HG02884 (cell line): ENCODE data around the gene PPM1N.
A peak's percentile ranks its signal among the peaks of the same experiment; 100 is the strongest.

Experiments used
- ATAC-seq: cut with Tn5 transposase; IDR thresholded peaks from one replicate; pipeline ENCODE4 v1.9.1; 2021; ENCODE audit warnings: mild to moderate bottlenecking, moderate library complexity; ENCODE audit not compliant: unreplicated experiment

PPM1N gene

DNA sequence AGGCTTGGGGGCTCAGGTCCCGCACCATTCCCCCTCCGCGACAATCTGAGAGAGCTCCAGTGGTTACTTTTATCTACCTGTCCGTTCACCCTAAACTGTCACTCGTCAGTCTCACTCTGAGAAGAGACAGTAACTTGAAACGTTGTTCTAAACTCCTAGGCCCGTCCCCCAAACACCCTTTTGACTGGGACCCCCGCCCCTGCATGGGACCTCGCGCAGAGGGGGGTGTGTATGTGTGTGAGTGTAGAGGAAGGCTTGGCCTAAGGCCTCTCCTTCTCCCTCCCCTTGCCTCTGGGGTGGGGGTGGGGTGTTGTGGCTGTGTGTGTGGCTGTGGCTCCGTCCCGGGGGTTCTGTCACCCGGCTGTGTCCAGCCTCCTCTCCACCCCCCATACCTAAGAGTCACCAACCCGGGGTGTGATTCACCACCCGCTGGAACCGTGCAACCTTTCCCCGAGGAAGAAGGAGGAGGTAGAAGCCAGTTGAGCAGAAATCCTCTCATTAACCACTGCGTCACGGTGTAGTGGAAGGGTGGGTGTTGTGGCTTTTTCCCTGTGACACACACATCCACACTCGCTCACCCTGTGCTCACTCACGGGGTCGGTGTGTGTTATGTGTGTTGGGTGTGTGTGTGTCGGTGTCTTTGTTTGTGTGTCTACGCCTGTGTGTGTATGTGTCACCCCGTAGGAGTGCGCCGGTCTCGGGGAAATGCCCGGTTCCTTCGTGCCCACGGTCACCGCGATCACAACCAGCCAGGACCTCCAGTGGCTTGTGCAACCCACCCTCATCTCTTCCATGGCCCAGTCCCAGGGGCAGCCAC is 28.1 kb upstream of the PPM1N start:
- ATAC-seq: no peak

DNA sequence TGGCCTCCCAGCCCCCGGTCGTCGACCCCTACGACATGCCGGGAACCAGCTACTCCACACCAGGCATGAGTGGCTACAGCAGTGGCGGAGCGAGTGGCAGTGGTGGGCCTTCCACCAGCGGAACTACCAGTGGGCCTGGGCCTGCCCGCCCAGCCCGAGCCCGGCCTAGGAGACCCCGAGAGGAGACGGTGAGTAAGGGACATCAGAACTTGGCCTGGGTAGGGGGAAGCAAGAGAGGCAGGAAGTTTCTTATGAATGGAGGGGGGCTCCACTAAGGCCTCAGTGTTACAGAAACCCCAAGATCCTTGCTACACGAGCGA is 27.5 kb upstream of the PPM1N start:
- no peak for ATAC-seq

DNA sequence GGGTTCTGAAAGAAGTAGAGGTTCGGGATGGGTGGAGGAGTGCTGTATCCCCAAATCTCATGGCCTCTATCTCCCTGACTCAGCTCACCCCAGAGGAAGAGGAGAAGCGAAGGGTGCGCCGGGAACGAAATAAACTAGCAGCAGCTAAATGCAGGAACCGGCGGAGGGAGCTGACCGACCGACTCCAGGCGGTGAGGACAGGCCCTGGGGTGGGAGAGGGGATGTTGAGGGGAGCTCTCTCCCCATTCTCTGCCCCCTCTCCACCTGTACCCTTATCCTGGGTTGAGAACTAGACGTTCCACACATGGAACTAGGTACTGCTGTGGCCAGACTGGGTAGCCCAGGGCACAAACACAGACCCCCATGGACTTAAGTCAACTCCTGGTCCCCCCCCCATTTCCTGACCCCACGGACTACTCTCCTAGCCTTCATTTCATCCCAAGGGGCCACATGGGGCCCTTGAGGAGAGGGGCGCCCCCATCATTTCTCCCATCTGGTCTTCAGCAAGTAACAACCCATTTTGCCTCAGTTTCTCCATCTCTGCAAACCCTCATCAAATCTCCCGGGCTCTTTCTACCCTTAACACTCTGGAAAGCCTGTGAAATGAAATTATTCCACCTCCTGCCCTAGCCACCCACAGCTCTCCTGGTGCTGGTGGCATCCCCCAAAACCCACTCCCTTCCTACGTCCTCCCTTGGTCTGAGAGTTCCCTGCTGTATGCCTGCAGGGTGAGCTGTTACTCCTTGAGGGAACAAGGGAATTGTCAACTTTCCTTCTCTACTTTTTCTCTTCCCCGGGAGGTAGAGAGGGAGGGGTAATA is 26.9 kb upstream of the PPM1N start:
- ATAC-seq: no peak

DNA sequence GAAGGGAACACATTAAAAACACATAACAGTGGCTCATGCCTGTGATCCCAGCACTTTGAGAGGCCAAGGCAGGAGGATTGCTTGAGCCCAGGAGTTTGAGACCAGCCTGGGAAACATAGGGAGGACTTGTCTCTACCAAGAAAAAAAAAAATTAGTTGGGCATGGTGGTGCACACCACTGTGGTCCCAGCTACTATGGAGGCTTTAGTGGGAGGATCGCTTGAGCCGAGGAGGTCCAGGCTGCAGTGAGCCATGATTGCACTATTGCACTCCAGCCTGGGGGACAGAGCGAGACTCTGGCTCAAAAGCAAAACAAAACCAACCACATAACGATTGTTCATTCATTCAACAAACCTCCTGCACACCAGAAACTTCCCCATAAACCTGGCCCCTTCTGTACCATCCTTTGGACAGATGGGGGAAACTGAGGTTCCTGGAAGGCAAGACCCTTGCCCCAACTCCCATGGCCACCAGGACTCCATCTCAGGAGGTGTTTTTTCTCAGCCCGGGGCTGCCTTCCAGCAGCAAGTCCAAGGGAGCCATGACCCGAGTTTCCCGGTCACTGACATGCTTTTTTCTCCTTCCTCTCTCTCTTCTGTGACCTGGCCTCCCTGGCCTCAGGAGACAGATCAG is 26.2 kb upstream of the PPM1N start:
- ATAC-seq: no peak

DNA sequence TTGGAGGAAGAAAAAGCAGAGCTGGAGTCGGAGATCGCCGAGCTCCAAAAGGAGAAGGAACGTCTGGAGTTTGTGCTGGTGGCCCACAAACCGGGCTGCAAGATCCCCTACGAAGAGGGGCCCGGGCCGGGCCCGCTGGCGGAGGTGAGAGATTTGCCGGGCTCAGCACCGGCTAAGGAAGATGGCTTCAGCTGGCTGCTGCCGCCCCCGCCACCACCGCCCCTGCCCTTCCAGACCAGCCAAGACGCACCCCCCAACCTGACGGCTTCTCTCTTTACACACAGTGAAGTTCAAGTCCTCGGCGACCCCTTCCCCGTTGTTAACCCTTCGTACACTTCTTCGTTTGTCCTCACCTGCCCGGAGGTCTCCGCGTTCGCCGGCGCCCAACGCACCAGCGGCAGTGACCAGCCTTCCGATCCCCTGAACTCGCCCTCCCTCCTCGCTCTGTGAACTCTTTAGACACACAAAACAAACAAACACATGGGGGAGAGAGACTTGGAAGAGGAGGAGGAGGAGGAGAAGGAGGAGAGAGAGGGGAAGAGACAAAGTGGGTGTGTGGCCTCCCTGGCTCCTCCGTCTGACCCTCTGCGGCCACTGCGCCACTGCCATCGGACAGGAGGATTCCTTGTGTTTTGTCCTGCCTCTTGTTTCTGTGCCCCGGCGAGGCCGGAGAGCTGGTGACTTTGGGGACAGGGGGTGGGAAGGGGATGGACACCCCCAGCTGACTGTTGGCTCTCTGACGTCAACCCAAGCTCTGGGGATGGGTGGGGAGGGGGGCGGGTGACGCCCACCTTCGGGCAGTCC is 25.5 kb upstream of the PPM1N start:
- ATAC-seq: no peak

DNA sequence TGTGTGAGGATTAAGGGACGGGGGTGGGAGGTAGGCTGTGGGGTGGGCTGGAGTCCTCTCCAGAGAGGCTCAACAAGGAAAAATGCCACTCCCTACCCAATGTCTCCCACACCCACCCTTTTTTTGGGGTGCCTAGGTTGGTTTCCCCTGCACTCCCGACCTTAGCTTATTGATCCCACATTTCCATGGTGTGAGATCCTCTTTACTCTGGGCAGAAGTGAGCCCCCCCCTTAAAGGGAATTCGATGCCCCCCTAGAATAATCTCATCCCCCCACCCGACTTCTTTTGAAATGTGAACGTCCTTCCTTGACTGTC is 24.9 kb upstream of the PPM1N start:
- no peak for ATAC-seq

DNA sequence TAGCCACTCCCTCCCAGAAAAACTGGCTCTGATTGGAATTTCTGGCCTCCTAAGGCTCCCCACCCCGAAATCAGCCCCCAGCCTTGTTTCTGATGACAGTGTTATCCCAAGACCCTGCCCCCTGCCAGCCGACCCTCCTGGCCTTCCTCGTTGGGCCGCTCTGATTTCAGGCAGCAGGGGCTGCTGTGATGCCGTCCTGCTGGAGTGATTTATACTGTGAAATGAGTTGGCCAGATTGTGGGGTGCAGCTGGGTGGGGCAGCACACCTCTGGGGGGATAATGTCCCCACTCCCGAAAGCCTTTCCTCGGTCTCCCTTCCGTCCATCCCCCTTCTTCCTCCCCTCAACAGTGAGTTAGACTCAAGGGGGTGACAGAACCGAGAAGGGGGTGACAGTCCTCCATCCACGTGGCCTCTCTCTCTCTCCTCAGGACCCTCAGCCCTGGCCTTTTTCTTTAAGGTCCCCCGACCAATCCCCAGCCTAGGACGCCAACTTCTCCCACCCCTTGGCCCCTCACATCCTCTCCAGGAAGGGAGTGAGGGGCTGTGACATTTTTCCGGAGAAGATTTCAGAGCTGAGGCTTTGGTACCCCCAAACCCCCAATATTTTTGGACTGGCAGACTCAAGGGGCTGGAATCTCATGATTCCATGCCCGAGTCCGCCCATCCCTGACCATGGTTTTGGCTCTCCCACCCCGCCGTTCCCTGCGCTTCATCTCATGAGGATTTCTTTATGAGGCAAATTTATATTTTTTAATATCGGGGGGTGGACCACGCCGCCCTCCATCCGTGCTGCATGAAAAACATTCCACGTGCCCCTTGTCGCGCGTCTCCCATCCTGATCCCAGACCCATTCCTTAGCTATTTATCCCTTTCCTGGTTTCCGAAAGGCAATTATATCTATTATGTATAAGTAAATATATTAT is 24.3 kb upstream of the PPM1N start:
- no peak for ATAC-seq

DNA sequence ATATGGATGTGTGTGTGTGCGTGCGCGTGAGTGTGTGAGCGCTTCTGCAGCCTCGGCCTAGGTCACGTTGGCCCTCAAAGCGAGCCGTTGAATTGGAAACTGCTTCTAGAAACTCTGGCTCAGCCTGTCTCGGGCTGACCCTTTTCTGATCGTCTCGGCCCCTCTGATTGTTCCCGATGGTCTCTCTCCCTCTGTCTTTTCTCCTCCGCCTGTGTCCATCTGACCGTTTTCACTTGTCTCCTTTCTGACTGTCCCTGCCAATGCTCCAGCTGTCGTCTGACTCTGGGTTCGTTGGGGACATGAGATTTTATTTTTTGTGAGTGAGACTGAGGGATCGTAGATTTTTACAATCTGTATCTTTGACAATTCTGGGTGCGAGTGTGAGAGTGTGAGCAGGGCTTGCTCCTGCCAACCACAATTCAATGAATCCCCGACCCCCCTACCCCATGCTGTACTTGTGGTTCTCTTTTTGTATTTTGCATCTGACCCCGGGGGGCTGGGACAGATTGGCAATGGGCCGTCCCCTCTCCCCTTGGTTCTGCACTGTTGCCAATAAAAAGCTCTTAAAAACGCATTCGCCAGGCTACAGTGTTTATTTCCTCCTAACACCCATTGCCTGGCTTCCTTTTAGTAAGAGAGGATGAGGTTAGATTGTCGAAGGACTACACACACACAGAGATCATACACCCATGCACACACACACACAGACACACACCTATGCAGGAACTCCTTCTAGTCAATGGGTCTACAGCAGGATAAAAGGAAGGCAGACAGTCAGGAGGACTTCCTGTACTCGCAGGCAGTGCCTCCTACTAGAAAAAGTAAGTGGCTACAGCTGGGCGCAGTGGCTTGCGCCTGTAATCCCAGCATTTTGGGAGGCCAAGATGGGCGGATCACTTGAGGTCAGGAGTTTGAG is 23.4 kb upstream of the PPM1N start:
- ATAC-seq: no peak

DNA sequence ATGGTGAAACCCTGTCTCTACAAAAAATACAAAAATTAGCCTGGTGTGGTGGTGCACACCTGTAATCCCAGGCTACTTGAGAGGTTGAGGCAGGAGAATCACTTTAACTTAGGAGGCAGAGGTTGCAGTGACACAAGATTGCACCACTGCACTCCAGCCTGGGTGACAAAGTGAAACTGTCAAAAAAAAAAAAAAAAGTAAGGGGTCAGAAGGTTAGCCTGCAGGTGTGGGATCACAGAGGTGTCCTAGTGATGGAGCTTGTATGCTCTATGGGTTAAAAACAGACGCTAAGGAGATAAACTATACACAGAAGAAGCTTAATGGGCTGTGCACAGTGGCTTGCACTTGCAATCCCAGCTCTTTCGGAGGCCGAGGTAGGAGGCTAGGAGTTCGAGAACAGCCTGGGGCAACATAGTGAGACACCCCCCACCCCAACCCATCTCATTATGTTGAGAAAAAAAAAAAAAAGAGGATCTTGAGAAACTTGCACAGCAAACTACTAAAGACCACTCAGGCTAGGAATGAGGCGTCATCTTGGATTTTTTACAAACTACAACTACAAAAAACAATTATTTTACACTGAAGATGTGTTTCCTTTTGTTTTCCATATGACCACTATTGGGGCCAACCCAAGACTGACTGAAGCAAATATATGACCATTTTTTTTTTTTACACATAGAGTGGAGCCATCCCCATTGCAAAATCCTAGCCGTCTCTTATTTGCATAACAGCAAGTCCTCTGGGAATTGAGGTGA is 22.5 kb upstream of the PPM1N start:
- ATAC-seq: no peak

DNA sequence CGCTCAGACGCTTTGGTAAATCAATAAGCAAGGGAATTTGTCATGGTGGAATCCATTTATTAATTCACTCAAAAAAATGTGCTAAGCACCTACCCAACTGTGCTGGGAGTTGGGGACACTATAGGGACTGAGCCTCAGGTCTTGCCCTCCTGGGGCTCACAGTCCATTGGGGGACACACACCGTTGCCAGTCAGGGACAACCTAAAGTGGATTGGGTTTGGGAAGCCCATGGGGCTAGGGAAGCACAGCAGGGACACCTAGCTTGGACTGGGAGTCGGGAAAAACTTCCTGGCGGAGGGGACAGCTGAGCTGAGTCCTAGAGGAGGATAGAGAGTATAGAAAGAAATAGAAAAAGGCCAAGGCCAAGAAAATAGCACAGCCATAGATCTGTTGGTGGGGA is 21.9 kb upstream of the PPM1N start:
- no peak for ATAC-seq

DNA sequence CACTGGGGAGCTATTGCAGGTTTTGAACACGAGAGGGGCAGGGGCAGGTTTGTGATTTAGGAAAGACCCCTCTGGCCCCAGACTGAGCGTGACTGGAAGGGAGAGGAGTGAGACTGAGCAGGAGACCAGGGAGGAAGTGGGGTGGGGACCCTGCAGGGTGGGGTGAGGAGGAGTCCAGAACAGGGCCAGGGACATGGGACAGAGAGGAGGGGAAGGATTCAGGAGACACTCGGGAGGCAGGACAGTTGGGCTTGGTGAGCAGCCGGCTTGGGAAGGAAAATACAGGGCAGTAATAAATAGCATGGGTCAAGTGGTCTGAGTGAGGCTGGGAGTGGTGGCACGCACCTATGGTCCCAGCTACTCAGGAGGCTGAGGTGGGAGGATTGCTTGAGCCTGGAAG is 21.1 kb upstream of the PPM1N start:
- no peak for ATAC-seq

DNA sequence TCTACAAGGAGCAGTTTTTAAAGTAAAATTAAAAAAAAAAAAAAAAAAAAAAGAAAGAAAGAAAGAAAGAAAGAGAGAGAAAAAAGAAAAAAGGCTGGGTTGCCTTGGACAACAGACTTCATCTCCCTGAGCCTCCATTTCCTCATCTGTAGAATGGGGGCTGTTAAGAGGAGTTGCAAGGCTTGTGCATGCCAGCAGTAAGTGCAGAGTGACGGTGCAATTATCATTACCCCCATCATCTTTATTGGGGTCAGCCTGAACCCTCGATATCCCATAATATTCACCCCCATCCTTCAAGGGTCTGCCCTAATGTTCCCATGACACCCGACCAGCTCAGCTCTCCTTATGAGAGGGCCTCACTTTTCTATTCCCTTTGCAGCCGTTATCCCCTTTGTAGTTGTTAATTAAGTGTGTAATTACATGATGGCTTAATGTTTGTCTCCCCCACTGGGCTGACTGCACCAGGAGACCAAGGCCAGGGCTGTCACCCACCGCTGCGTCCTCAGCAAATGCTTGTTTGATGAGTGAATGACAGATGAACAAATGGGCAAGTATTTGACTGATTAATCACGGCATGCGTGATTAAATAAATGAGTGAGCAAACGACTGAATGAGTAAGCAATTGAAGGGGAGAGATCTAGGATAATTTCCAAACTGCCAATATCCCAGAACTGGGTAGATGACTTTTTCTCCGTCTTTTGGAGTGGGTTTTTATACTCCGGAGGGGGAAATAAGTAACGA is 20.4 kb upstream of the PPM1N start:
- ATAC-seq: peak; percentile 32

DNA sequence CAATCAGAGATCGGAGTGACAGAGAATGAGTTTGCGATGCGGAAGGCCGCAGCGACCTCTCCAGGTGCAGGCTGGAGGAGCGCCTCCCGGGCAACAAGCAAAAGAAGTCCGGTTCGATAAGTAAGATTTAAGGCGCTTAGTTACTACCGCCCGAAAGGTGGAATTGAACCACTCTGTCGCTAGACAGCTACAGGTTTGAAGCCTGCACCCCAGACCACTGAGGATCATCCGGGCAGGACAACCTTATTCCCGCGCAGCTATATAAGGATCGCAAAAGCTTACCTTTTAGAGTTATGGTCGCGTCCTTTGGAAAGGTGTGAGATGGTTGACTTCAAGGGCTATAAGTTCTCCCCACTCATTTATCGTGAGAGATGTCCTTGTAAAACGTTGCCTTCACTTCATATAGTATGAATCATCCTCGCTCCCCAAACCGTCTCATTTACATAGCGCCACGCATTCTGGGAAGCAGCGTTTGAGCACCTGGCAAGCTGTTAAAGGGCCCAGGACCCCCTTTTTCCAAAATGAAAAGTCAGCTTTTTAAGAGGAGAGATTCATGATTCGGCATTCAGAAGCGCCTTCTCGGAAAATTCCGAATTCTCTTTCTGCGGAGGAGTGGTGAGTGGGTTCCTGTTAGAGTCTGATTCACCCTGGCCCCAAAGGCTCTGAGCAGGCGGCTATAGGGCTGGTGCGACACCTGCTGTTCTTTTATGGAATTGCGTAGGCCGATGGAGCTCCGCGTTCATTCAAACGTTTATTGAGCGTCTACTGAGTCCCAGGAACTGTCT is 19.6 kb upstream of the PPM1N start:
- ATAC-seq: peak; percentile 71

DNA sequence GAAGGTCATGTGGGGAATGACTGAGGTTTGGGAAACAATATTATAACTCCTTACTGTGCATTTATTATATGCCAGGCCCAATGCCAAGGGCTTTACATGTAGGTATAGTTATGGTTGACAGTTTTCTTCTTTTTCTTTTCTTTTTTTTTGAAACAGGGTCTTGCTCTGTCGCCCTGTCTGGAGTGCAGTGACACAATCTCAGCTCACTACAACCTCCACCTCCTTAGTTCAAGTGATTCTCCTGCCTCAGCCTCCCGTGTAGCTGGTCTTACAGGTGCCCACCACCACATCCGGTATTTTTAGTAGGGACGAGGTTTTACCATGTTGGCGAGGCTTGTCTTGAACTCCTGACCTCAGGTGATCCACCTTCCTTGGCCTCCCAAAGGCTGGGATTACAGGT is 15.2 kb upstream of the PPM1N start:
- no peak for ATAC-seq

DNA sequence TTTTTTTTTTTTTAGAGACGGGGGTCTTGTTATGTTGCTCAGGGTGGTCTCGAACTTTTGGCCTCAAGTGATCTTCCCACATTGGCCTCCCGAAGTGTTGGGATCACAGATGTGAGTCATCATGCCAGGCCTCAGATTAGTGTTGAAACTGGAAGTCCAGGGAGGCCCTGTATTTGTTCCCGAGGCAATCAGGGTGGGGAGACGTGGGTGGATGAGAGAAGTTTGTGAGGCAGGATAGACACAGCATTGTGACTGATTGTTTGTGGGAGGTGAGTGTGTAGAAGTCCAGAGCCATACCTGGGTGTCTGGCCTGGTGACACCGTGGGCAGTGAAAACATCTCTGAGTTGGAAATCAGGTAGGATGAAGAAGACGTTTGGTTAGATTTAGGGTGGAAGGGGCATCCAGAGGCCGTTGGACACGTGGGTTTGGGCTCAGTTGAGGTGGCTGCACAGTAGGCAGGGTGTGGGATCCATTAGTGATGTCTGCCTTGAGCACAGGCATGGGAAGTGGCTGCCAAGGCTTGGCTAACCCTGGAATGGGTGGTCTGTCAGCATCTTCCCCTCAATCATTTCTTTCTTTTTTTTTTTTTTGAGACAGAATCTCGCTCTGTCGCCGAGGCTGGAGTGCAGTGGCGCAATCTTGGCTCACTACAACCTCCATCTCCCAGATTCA is 13.8 kb upstream of the PPM1N start:
- no peak for ATAC-seq

DNA sequence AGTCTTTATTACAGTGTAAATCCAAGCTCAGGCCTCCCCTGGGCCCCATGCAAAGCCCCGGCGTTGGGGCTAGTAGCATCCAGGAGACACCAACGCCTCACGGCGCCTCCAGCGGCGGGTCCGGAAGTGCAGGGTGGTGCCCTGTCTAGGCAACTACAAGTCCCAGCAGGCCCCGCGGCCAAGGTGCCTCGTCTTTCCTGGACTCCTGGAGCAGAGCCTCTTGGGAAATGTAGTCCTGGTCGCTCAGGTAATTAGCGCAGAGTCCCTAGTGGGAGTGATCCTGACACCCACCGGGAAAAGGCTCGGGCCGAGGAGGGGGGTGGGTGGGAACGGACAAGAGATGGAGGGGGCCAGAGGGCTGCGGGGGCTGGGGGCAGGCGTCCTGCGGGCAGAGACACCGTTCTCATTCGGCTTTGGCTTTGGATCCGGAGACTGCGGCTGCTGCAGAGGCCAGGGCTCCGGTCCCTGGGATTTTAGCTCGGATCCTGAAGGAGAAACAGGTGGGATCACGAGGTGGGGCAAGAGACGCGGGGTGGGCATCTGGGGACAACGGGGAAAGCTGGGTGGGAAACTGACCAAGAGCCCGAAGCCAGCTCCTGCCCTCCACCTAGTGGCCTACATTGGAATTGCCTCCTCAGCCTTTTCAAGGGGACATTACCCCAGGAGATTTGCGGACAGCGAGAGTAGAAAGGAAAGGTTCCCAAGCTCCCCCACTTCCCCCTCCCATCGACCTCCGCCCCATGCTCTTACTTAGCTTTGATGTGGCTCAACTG is 12.8 kb upstream of the PPM1N start:
- peak; percentile 75 for ATAC-seq
